SK-N-SH treated with all-trans-retinoic acid at 6 μM for 48 hours (cell line): Measurements from ENCODE around the gene DUSP2.

Experiments used
- ARNTL ChIP-seq: fragments of 450-650 bp; formaldehyde crosslinking; IDR thresholded peaks from 2 replicates; pipeline ENCODE4 v1.5.0; 2020; ENCODE audit warnings: low read depth, mild to moderate bottlenecking, moderate library complexity, borderline replicate concordance
- CSDC2 ChIP-seq: fragments of 250-450 bp; sonication (Bioruptor Pico); IDR thresholded peaks from 2 replicates; pipeline ENCODE4 v1.5.0; 2020; ENCODE audit warnings: mild to moderate bottlenecking, moderate library complexity
- ESRRG ChIP-seq: fragments of 250-450 bp; sonication (Bioruptor Pico); IDR thresholded peaks from 2 replicates; pipeline ENCODE4 v1.6.1; 2021; ENCODE audit warnings: mild to moderate bottlenecking
- GLIS3 ChIP-seq: fragments of 250-450 bp; sonication (Bioruptor Pico); IDR thresholded peaks from 2 replicates; pipeline ENCODE4 v1.5.0; 2020; ENCODE audit warnings: mild to moderate bottlenecking, moderate library complexity
- RARB ChIP-seq: fragments of 250-450 bp; sonication (Bioruptor Pico); IDR thresholded peaks from 2 replicates; pipeline ENCODE4 v1.8.0; 2021; ENCODE audit warnings: mild to moderate bottlenecking, moderate library complexity
- SNAI2 ChIP-seq: fragments of 250-450 bp; sonication (Bioruptor Pico); IDR thresholded peaks from 2 replicates; pipeline ENCODE4 v1.5.0; 2020; ENCODE audit warnings: mild to moderate bottlenecking, moderate library complexity
- TCF4 ChIP-seq: fragments of 250-450 bp; sonication (Bioruptor Pico); IDR thresholded peaks from 2 replicates; pipeline ENCODE4 v1.8.0; 2021; ENCODE audit warnings: mild to moderate bottlenecking, moderate library complexity, borderline replicate concordance
- ZFP3 ChIP-seq: fragments of 250-450 bp; sonication (Bioruptor Pico); IDR thresholded peaks from 2 replicates; pipeline ENCODE4 v1.5.0; 2020; ENCODE audit warnings: mild to moderate bottlenecking, moderate library complexity
- ZFP30 ChIP-seq: fragments of 450-650 bp; formaldehyde crosslinking; IDR thresholded peaks from 2 replicates; pipeline ENCODE4 v1.5.0; 2022; ENCODE audit warnings: mild to moderate bottlenecking, moderate library complexity
- ZNF565 ChIP-seq: fragments of 450-650 bp; formaldehyde crosslinking; conservative IDR thresholded peaks from 2 replicates; pipeline ENCODE4 v1.5.0; 2020; ENCODE audit warnings: low read depth, mild to moderate bottlenecking, moderate library complexity
- ZNF8 ChIP-seq: fragments of 450-650 bp; formaldehyde crosslinking; IDR thresholded peaks from 2 replicates; pipeline ENCODE4 v1.5.0; 2020; ENCODE audit warnings: mild to moderate bottlenecking, moderate library complexity
- TF ChIP-seq, protein P1 (sequence below): fragments of 250-450 bp; sonication (Bioruptor Pico); IDR thresholded peaks from 2 replicates; pipeline ENCODE4 v1.8.0; 2021; ENCODE audit warnings: low read depth, mild to moderate bottlenecking, moderate library complexity, borderline replicate concordance
- TF ChIP-seq, protein P2 (sequence below): fragments of 250-450 bp; sonication (Bioruptor Pico); IDR thresholded peaks from 2 replicates; pipeline ENCODE4 v1.8.0; 2020; ENCODE audit warnings: mild to moderate bottlenecking, moderate library complexity, borderline replicate concordance
- TF ChIP-seq, protein P3 (sequence below): fragments of 250-450 bp; sonication (Bioruptor Pico); IDR thresholded peaks from 2 replicates; pipeline ENCODE4 v1.5.1; 2020; ENCODE audit warnings: low read depth, mild to moderate bottlenecking, moderate library complexity

DNA sequence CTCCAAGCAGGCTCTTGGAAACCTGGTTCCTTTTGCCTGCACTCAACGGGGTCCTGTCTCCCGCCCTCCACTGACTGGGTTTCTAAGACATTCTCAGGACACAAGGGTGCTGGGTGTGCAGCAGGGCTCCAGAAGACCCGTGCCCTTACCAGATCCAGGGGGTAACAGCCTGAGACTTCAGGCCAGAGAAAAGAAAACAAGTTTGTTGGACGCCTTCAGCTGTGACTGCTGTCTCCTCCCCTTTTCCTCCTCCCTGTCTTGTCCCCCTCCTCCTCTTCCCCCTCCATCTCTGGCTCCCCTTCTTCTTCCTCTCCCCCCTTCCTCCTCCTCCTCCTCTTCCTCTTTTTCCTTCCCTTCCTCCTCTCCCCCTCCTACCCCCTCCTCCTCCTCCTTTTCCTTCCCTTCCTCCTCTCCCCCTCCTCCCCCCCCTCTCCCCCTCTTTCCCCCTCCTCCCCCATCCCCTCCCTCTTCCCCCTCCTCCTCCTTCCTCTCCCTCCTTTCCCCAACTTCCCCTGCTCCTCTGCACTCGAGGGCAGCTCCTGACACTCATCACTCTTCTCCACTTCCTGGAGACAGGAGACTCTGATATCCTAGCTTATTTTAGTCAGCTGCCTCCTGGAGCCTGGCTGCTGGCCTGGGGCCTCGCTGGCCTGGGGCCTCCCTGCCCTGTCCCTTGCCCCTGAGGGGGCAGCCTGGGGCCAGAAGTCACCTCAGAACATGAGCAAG lies 41.3 kb downstream of the DUSP2 start:
- TF ChIP-seq, protein P1, sequence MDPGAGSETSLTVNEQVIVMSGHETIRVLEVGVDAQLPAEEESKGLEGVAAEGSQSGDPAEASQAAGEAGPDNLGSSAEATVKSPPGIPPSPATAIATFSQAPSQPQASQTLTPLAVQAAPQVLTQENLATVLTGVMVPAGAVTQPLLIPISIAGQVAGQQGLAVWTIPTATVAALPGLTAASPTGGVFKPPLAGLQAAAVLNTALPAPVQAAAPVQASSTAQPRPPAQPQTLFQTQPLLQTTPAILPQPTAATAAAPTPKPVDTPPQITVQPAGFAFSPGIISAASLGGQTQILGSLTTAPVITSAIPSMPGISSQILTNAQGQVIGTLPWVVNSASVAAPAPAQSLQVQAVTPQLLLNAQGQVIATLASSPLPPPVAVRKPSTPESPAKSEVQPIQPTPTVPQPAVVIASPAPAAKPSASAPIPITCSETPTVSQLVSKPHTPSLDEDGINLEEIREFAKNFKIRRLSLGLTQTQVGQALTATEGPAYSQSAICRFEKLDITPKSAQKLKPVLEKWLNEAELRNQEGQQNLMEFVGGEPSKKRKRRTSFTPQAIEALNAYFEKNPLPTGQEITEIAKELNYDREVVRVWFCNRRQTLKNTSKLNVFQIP (CRISPR knock-in tag) = no peak
- TF ChIP-seq ESRRG = no peak
- TF ChIP-seq ARNTL (CRISPR knock-in tag) = no peak
- TF ChIP-seq, protein P2, sequence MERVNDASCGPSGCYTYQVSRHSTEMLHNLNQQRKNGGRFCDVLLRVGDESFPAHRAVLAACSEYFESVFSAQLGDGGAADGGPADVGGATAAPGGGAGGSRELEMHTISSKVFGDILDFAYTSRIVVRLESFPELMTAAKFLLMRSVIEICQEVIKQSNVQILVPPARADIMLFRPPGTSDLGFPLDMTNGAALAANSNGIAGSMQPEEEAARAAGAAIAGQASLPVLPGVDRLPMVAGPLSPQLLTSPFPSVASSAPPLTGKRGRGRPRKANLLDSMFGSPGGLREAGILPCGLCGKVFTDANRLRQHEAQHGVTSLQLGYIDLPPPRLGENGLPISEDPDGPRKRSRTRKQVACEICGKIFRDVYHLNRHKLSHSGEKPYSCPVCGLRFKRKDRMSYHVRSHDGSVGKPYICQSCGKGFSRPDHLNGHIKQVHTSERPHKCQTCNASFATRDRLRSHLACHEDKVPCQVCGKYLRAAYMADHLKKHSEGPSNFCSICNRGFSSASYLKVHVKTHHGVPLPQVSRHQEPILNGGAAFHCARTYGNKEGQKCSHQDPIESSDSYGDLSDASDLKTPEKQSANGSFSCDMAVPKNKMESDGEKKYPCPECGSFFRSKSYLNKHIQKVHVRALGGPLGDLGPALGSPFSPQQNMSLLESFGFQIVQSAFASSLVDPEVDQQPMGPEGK (CRISPR knock-in tag) = no peak
- TF ChIP-seq CSDC2 = no peak
- no peak for TF ChIP-seq SNAI2 (CRISPR knock-in tag)
- TF ChIP-seq ZNF8 (CRISPR knock-in tag) = no peak
- TF ChIP-seq ZNF565 (CRISPR knock-in tag) = no peak
- TF ChIP-seq RARB (CRISPR knock-in tag) = no peak
- TF ChIP-seq, protein P3, sequence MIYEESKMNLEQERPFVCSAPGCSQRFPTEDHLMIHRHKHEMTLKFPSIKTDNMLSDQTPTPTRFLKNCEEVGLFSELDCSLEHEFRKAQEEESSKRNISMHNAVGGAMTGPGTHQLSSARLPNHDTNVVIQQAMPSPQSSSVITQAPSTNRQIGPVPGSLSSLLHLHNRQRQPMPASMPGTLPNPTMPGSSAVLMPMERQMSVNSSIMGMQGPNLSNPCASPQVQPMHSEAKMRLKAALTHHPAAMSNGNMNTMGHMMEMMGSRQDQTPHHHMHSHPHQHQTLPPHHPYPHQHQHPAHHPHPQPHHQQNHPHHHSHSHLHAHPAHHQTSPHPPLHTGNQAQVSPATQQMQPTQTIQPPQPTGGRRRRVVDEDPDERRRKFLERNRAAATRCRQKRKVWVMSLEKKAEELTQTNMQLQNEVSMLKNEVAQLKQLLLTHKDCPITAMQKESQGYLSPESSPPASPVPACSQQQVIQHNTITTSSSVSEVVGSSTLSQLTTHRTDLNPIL (CRISPR knock-in tag) = no peak
- TF ChIP-seq ZFP3 (CRISPR knock-in tag) = no peak
- no peak for TF ChIP-seq ZFP30 (CRISPR knock-in tag)
- TF ChIP-seq GLIS3 (CRISPR knock-in tag) = no peak
- no peak for TF ChIP-seq TCF4
